Panc1 (cell line): ENCODE measurements around the gene PLK3.

ENCODE experiments used
- CTCF ChIP-seq: fragments of 450-650 bp; IDR thresholded peaks from 2 replicates; pipeline ENCODE4 v1.5.1; 2017; ENCODE audit warnings: mild to moderate bottlenecking
- POLR2AphosphoS5 ChIP-seq: IDR thresholded peaks from 2 replicates; pipeline ENCODE4 v1.6.1; 2012; ENCODE audit warnings: mild to moderate bottlenecking, low read depth, low read length, moderate library complexity
- REST ChIP-seq, 2 experiments: IDR thresholded peaks; 2 replicates each; pipeline ENCODE4 v1.6.1; 2011 to 2012; ENCODE audit warnings: low read depth in 2 of 2, control low read depth in 1 of 2, low read length in 1 of 2, mild to moderate bottlenecking in 1 of 2, moderate library complexity in 1 of 2; ENCODE audit not compliant: insufficient read depth in 1 of 2
- SIN3A ChIP-seq: IDR thresholded peaks from 2 replicates; pipeline ENCODE4 v1.6.1; 2012; ENCODE audit warnings: low read depth, mild to moderate bottlenecking, low read length, moderate library complexity, borderline replicate concordance; ENCODE audit not compliant: insufficient read depth
- TCF7L2 ChIP-seq: IDR thresholded peaks from 2 replicates; pipeline ENCODE4 v1.6.1; 2011; ENCODE audit warnings: mild to moderate bottlenecking, low read depth, low read length, inconsistent platforms

- no peak for TF ChIP-seq CTCF
- TF ChIP-seq SIN3A = no peak
- TF ChIP-seq REST (IDR thresholded peaks at IDR 0.05; ENCODE audit: insufficient read depth in 1 of 2, low read depth in 2 of 2, low read length in 1 of 2) = no peak
- TF ChIP-seq POLR2AphosphoS5 = no peak
- TF ChIP-seq TCF7L2 = no peak
Measured at GRCh38 chr1:44803062-44803311, 2.8 kb downstream of the PLK3 start.
